ENCODE data around the gene E2F7.
A peak's percentile ranks its signal among the peaks of the same experiment; 100 is the strongest.

Gene E2F7

GRCh38 chr12:77070382-77070781, 5.0 kb upstream of the E2F7 start:
- no peaks in the 10 kb centered on the region for H3K4me1 ChIP-seq (ENCODE audit: control insufficient read depth, insufficient read depth, low read length, poor library complexity, severe bottlenecking)
- no peaks in the 10 kb centered on the region for H3K9me3 ChIP-seq (ENCODE audit: control insufficient read depth, low read length)
- H3K27ac ChIP-seq (ENCODE audit: insufficient read depth, low read length, poor library complexity, severe bottlenecking), result no peak overlapping the region
- H3K36me3 ChIP-seq (ENCODE audit: control insufficient read depth, insufficient read depth, low read length), result no peaks in the 10 kb centered on the region
- no peak overlapping the region for H3K4me3 ChIP-seq (ENCODE audit: insufficient read depth, low read depth, low read length, poor library complexity, severe bottlenecking)
- DNase-seq, result no peak
- H3K27me3 ChIP-seq (replicated peaks; ENCODE audit: control insufficient read depth, insufficient read depth, low read length, poor library complexity, severe bottlenecking), result no peaks in the 10 kb centered on the region

- Histone ChIP-seq H3K9me3 (ENCODE audit: control insufficient read depth, low read length) (no peaks in the 10 kb centered on the region), H3K4me1 (ENCODE audit: control insufficient read depth, insufficient read depth, low read length, poor library complexity, severe bottlenecking) (peaks cover 6% of the 10 kb centered on the region), H3K36me3 (ENCODE audit: control insufficient read depth, insufficient read depth, low read length) (no peaks in the 10 kb centered on the region), H3K27me3 (replicated peaks; ENCODE audit: control insufficient read depth, insufficient read depth, low read length, poor library complexity, severe bottlenecking) (no peaks in the 10 kb centered on the region), H3K27ac (ENCODE audit: insufficient read depth, low read length, poor library complexity, severe bottlenecking) (no peak overlapping the region), H3K4me3 (ENCODE audit: insufficient read depth, low read depth, low read length, poor library complexity, severe bottlenecking) (peak overlapping the region; percentile 78)
- no peak for DNase-seq
These were observed 441 bp downstream of the E2F7 start for GRCh38 chr12:77064896-77065360.

GRCh38 chr12:77062846-77063461, 2.4 kb downstream of the E2F7 start:
- no peaks in the 10 kb centered on the region for H3K36me3 ChIP-seq (ENCODE audit: control insufficient read depth, insufficient read depth, low read length)
- H3K9me3 ChIP-seq (ENCODE audit: control insufficient read depth, low read length), result no peaks in the 10 kb centered on the region
- no peak overlapping the region for H3K27ac ChIP-seq (ENCODE audit: insufficient read depth, low read length, poor library complexity, severe bottlenecking)
- no peaks in the 10 kb centered on the region for H3K27me3 ChIP-seq (replicated peaks; ENCODE audit: control insufficient read depth, insufficient read depth, low read length, poor library complexity, severe bottlenecking)
- no peak overlapping the region for H3K4me3 ChIP-seq (ENCODE audit: insufficient read depth, low read depth, low read length, poor library complexity, severe bottlenecking)
- no peak for DNase-seq
- peaks cover 6% of the 10 kb centered on the region for H3K4me1 ChIP-seq (ENCODE audit: control insufficient read depth, insufficient read depth, low read length, poor library complexity, severe bottlenecking)

- no peaks in the 10 kb centered on the region for H3K27me3 ChIP-seq (replicated peaks; ENCODE audit: control insufficient read depth, insufficient read depth, low read length, poor library complexity, severe bottlenecking)
- no peak for DNase-seq
- peaks cover 6% of the 10 kb centered on the region for H3K4me1 ChIP-seq (ENCODE audit: control insufficient read depth, insufficient read depth, low read length, poor library complexity, severe bottlenecking)
- no peak overlapping the region for H3K27ac ChIP-seq (ENCODE audit: insufficient read depth, low read length, poor library complexity, severe bottlenecking)
- no peaks in the 10 kb centered on the region for H3K9me3 ChIP-seq (ENCODE audit: control insufficient read depth, low read length)
- no peak overlapping the region for H3K4me3 ChIP-seq (ENCODE audit: insufficient read depth, low read depth, low read length, poor library complexity, severe bottlenecking)
- no peaks in the 10 kb centered on the region for H3K36me3 ChIP-seq (ENCODE audit: control insufficient read depth, insufficient read depth, low read length)
These were observed 3.0 kb downstream of the E2F7 start for GRCh38 chr12:77062396-77062795.

- Histone ChIP-seq H3K27ac (ENCODE audit: insufficient read depth, low read length, poor library complexity, severe bottlenecking) (no peak overlapping the region), H3K4me3 (ENCODE audit: insufficient read depth, low read depth, low read length, poor library complexity, severe bottlenecking) (no peak overlapping the region), H3K4me1 (ENCODE audit: control insufficient read depth, insufficient read depth, low read length, poor library complexity, severe bottlenecking) (peaks cover 6% of the 10 kb centered on the region), H3K27me3 (replicated peaks; ENCODE audit: control insufficient read depth, insufficient read depth, low read length, poor library complexity, severe bottlenecking) (no peaks in the 10 kb centered on the region), H3K9me3 (ENCODE audit: control insufficient read depth, low read length) (no peaks in the 10 kb centered on the region), H3K36me3 (ENCODE audit: control insufficient read depth, insufficient read depth, low read length) (no peaks in the 10 kb centered on the region)
- no peak for DNase-seq
These were observed 4.5 kb downstream of the E2F7 start for GRCh38 chr12:77060883-77061240.

- no peaks in the 10 kb centered on the region for H3K36me3 ChIP-seq (ENCODE audit: control insufficient read depth, insufficient read depth, low read length)
- no peak overlapping the region for H3K4me3 ChIP-seq (ENCODE audit: insufficient read depth, low read depth, low read length, poor library complexity, severe bottlenecking)
- no peak for DNase-seq
- no peaks in the 10 kb centered on the region for H3K9me3 ChIP-seq (ENCODE audit: control insufficient read depth, low read length)
- peaks cover 6% of the 10 kb centered on the region for H3K4me1 ChIP-seq (ENCODE audit: control insufficient read depth, insufficient read depth, low read length, poor library complexity, severe bottlenecking)
- H3K27me3 ChIP-seq (replicated peaks; ENCODE audit: control insufficient read depth, insufficient read depth, low read length, poor library complexity, severe bottlenecking), result no peaks in the 10 kb centered on the region
- H3K27ac ChIP-seq (ENCODE audit: insufficient read depth, low read length, poor library complexity, severe bottlenecking), result no peak overlapping the region
These were observed 5.1 kb downstream of the E2F7 start for GRCh38 chr12:77060136-77060882.

GRCh38 chr12:77058740-77059139, 6.6 kb downstream of the E2F7 start:
- no peak overlapping the region for H3K27ac ChIP-seq (ENCODE audit: insufficient read depth, low read length, poor library complexity, severe bottlenecking)
- no peak overlapping the region for H3K4me3 ChIP-seq (ENCODE audit: insufficient read depth, low read depth, low read length, poor library complexity, severe bottlenecking)
- H3K9me3 ChIP-seq (ENCODE audit: control insufficient read depth, low read length), result no peaks in the 10 kb centered on the region
- H3K27me3 ChIP-seq (replicated peaks; ENCODE audit: control insufficient read depth, insufficient read depth, low read length, poor library complexity, severe bottlenecking), result no peaks in the 10 kb centered on the region
- DNase-seq, result no peak
- no peaks in the 10 kb centered on the region for H3K4me1 ChIP-seq (ENCODE audit: control insufficient read depth, insufficient read depth, low read length, poor library complexity, severe bottlenecking)
- H3K36me3 ChIP-seq (ENCODE audit: control insufficient read depth, insufficient read depth, low read length), result no peaks in the 10 kb centered on the region

- DNase-seq, result no peak
These were observed 10.5 kb downstream of the E2F7 start for GRCh38 chr12:77054851-77055250.

GRCh38 chr12:77053259-77053658, 12.1 kb downstream of the E2F7 start:
- no peak overlapping the region for H3K27ac ChIP-seq (ENCODE audit: insufficient read depth, low read length, poor library complexity, severe bottlenecking)
- no peaks in the 10 kb centered on the region for H3K9me3 ChIP-seq (ENCODE audit: control insufficient read depth, low read length)
- no peaks in the 10 kb centered on the region for H3K36me3 ChIP-seq (ENCODE audit: control insufficient read depth, insufficient read depth, low read length)
- no peak for DNase-seq
- no peaks in the 10 kb centered on the region for H3K4me1 ChIP-seq (ENCODE audit: control insufficient read depth, insufficient read depth, low read length, poor library complexity, severe bottlenecking)
- H3K27me3 ChIP-seq (replicated peaks; ENCODE audit: control insufficient read depth, insufficient read depth, low read length, poor library complexity, severe bottlenecking), result no peaks in the 10 kb centered on the region
- H3K4me3 ChIP-seq (ENCODE audit: insufficient read depth, low read depth, low read length, poor library complexity, severe bottlenecking), result no peak overlapping the region

More at GRCh38 chr12:77054851-77055250, 10.5 kb downstream of the E2F7 start:
- H3K27ac ChIP-seq (ENCODE audit: insufficient read depth, low read length, poor library complexity, severe bottlenecking), result no peak overlapping the region
- no peaks in the 10 kb centered on the region for H3K9me3 ChIP-seq (ENCODE audit: control insufficient read depth, low read length)
- no peaks in the 10 kb centered on the region for H3K36me3 ChIP-seq (ENCODE audit: control insufficient read depth, insufficient read depth, low read length)
- no peak overlapping the region for H3K4me3 ChIP-seq (ENCODE audit: insufficient read depth, low read depth, low read length, poor library complexity, severe bottlenecking)
- no peaks in the 10 kb centered on the region for H3K27me3 ChIP-seq (replicated peaks; ENCODE audit: control insufficient read depth, insufficient read depth, low read length, poor library complexity, severe bottlenecking)
- H3K4me1 ChIP-seq (ENCODE audit: control insufficient read depth, insufficient read depth, low read length, poor library complexity, severe bottlenecking), result no peaks in the 10 kb centered on the region

GRCh38 chr12:77049767-77050353, 15.5 kb downstream of the E2F7 start:
- no peak for DNase-seq
- H3K4me3 ChIP-seq (ENCODE audit: insufficient read depth, low read depth, low read length, poor library complexity, severe bottlenecking), result no peak overlapping the region
- H3K27ac ChIP-seq (ENCODE audit: insufficient read depth, low read length, poor library complexity, severe bottlenecking), result no peak overlapping the region
- no peaks in the 10 kb centered on the region for H3K36me3 ChIP-seq (ENCODE audit: control insufficient read depth, insufficient read depth, low read length)
- no peaks in the 10 kb centered on the region for H3K4me1 ChIP-seq (ENCODE audit: control insufficient read depth, insufficient read depth, low read length, poor library complexity, severe bottlenecking)
- no peaks in the 10 kb centered on the region for H3K27me3 ChIP-seq (replicated peaks; ENCODE audit: control insufficient read depth, insufficient read depth, low read length, poor library complexity, severe bottlenecking)
- H3K9me3 ChIP-seq (ENCODE audit: control insufficient read depth, low read length), result no peaks in the 10 kb centered on the region

Data from effector memory CD4-positive, alpha-beta T cell (primary cell).